Sigmoid colon (tissue), 4 donors: ENCODE results near the gene VAT1L.

Experiments used
- CTCF ChIP-seq, 4 experiments: fragments of 450-650 bp in 3 of 4; fragments of 200-600 bp in 1 of 4; IDR thresholded peaks; one replicate each; pipeline ENCODE4 v1.5.1; 2016 to 2019; ENCODE audit warnings: antibody characterized with exemption in 4 of 4, mild to moderate bottlenecking in 3 of 4, moderate library complexity in 2 of 4
- POLR2A ChIP-seq, 2 donors: fragments of 450-650 bp; IDR thresholded peaks; one replicate each; pipeline ENCODE4 v1.6.1; 2016; ENCODE audit warnings: antibody characterized with exemption in 2 of 2, mild to moderate bottlenecking in 2 of 2, moderate library complexity in 2 of 2
- POLR2AphosphoS5 ChIP-seq, 4 donors: sonication (generic); formaldehyde crosslinking; IDR thresholded peaks; one replicate each; pipeline ENCODE4 v1.6.1; 2017; ENCODE audit warnings: antibody characterized with exemption in 4 of 4

- TF ChIP-seq CTCF (IDR thresholded peaks at IDR 0.05) (no peak), POLR2A (IDR thresholded peaks at IDR 0.05) (no peak), POLR2AphosphoS5 (IDR thresholded peaks at IDR 0.05) (no peak)
Observed at GRCh38 chr16:77858060-77858459, 69.7 kb downstream of the VAT1L start.
